Neuronal stem cell (in vitro differentiated cells): ENCODE results near the gene SFMBT1.
"Not testable (repeated sequence)": the region's sequence is repeated elsewhere in the genome, so short reads cannot be mapped to it uniquely, and the experiment has no call there.

Experiments used
- DNase-seq: peaks from one replicate; pipeline ENCODE4 v3.0.0-alpha.2; 2013; ENCODE audit warnings: low spot score
- H2AFZ ChIP-seq: one replicate; pipeline ENCODE4 v1.6.1; 2013; ENCODE audit warnings: mild to moderate bottlenecking, low read length, inconsistent platforms
- H2AK5ac ChIP-seq: 2 replicates; pipeline ENCODE4 v1.6.1; 2013; ENCODE audit warnings: low read depth, mild to moderate bottlenecking, inconsistent platforms, low read length, moderate library complexity, mixed read lengths
- H2BK120ac ChIP-seq: 2 replicates; pipeline ENCODE4 v1.6.1; 2013; ENCODE audit warnings: low read depth, mild to moderate bottlenecking, inconsistent platforms, low read length, moderate library complexity, mixed read lengths
- H2BK12ac ChIP-seq: one replicate; pipeline ENCODE4 v1.6.1; 2013; ENCODE audit warnings: low read length, inconsistent platforms
- H2BK15ac ChIP-seq: 2 replicates; pipeline ENCODE4 v1.6.1; 2013; ENCODE audit warnings: mild to moderate bottlenecking, low read length, inconsistent platforms, mixed read lengths
- H2BK5ac ChIP-seq: one replicate; pipeline ENCODE4 v1.6.1; 2013; ENCODE audit warnings: inconsistent platforms, mild to moderate bottlenecking, low read length, moderate library complexity
- H3K14ac ChIP-seq: one replicate; pipeline ENCODE4 v1.6.1; 2013; ENCODE audit warnings: low read length, inconsistent platforms
- H3K18ac ChIP-seq: 2 replicates; pipeline ENCODE4 v1.6.1; 2013; ENCODE audit warnings: low read length, inconsistent platforms
- H3K23ac ChIP-seq: 2 replicates; pipeline ENCODE4 v1.6.1; 2013; ENCODE audit warnings: low read depth, mild to moderate bottlenecking, mixed read lengths, low read length, inconsistent platforms; ENCODE audit not compliant: poor library complexity
- H3K27ac ChIP-seq: replicated peaks from 3 replicates; pipeline ENCODE4 v1.5.1; 2013; ENCODE audit warnings: low read length, inconsistent platforms
- H3K27me3 ChIP-seq, 3 experiments: 2 replicates each; pipeline ENCODE4 v1.6.1; 2013; ENCODE audit warnings: low read length in 3 of 3, mild to moderate bottlenecking in 2 of 3, inconsistent platforms in 1 of 3, low read depth in 1 of 3, mixed read lengths in 1 of 3, moderate library complexity in 1 of 3; ENCODE audit not compliant: control insufficient read depth in 3 of 3, insufficient read depth in 3 of 3
- H3K36me3 ChIP-seq, 2 donors: replicated peaks in 1 of 2; 2 replicates each; pipeline ENCODE4 v1.6.1; 2013; ENCODE audit warnings: low read length in 2 of 2; ENCODE audit not compliant: control insufficient read depth in 2 of 2, insufficient read depth in 2 of 2
- H3K4ac ChIP-seq: 2 replicates; pipeline ENCODE4 v1.6.1; 2013; ENCODE audit warnings: inconsistent platforms, mild to moderate bottlenecking, low read length, moderate library complexity
- H3K4me1 ChIP-seq, 2 donors: 1 replicate in 1 of 2; 2 replicates in 1 of 2; pipeline ENCODE4 v1.6.1; 2013; ENCODE audit warnings: low read length in 2 of 2, low read depth in 1 of 2; ENCODE audit not compliant: control insufficient read depth in 2 of 2, insufficient read depth in 1 of 2
- H3K4me2 ChIP-seq: one replicate; pipeline ENCODE4 v1.6.1; 2013; ENCODE audit warnings: mild to moderate bottlenecking, low read length, inconsistent platforms; ENCODE audit not compliant: insufficient read depth, poor library complexity, severe bottlenecking
- H3K4me3 ChIP-seq, 2 donors: 2 replicates each; pipeline ENCODE4 v1.5.1; 2013; ENCODE audit warnings: low read length in 2 of 2, mild to moderate bottlenecking in 2 of 2, inconsistent platforms in 1 of 2, moderate library complexity in 1 of 2
- H3K79me1 ChIP-seq: one replicate; pipeline ENCODE4 v1.6.1; 2013; ENCODE audit warnings: low read depth, mild to moderate bottlenecking, inconsistent platforms, low read length, moderate library complexity
- H3K9ac ChIP-seq: one replicate; pipeline ENCODE4 v1.6.1; 2013; ENCODE audit warnings: mild to moderate bottlenecking, low read depth, low read length, inconsistent platforms; ENCODE audit not compliant: poor library complexity
- H3K9me3 ChIP-seq, 2 donors: replicated peaks in 1 of 2; 2 replicates each; pipeline versions ENCODE3 to v1.6.1; 2013; ENCODE audit warnings: low read length in 2 of 2, mild to moderate bottlenecking in 2 of 2, inconsistent platforms in 1 of 2, low read depth in 1 of 2, mixed read lengths in 1 of 2, moderate library complexity in 1 of 2; ENCODE audit not compliant: control insufficient read depth in 2 of 2, insufficient read depth in 1 of 2
- H4K8ac ChIP-seq: one replicate; pipeline ENCODE4 v1.6.1; 2013; ENCODE audit warnings: low read depth, mild to moderate bottlenecking, inconsistent platforms, low read length, moderate library complexity
- H4K91ac ChIP-seq: one replicate; pipeline ENCODE4 v1.6.1; 2013; ENCODE audit warnings: low read length, low read depth, mild to moderate bottlenecking, inconsistent platforms; ENCODE audit not compliant: poor library complexity
- WGBS, 2 donors: extraction: QIAGEN DNeasy Blood & Tissue Kit; methylation state at CpG; one replicate each; pipeline ENCODE4 v1.1.7; 2013; ENCODE audit warnings: missing lambda C conversion rate in 2 of 2, mixed read lengths in 1 of 2; ENCODE audit not compliant: insufficient read length in 2 of 2, insufficient replicate concordance in 1 of 2; ENCODE audit errors: extremely low coverage in 2 of 2; 5-methylcytosine and 5-hydroxymethylcytosine counted together

Gene SFMBT1

DNA sequence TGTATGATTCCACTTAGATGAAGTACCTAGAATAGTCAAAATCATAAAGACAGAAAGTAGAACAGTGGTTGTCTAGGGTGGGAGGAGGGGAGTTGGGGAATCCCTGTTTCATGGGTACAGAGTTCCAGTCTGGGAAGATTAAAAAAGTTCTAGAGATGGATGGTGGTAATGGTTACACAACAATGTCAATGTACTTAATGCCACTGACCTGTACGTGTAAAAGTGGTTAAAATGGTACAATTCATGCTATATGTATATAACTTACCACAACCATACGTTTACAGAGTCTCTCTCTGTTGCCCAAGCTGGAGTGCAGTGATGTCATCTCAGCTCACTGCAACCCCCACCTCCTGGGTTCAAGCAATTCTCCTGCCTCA lies 6.5 kb downstream of the SFMBT1 start:
- H3K9ac ChIP-seq = no peak overlapping the region
- H3K18ac ChIP-seq = no peak overlapping the region
- H3K4me1 ChIP-seq = peaks cover 2 to 7% of the 10 kb centered on the region in 2 donors
- no peak overlapping the region for H3K27ac ChIP-seq
- H3K4me2 ChIP-seq = no peak overlapping the region
- no peaks in the 10 kb centered on the region for H3K27me3 ChIP-seq
- H3K4ac ChIP-seq = no peak overlapping the region
- no peak overlapping the region for H3K4me3 ChIP-seq
- no peak overlapping the region for H4K91ac ChIP-seq
- no peaks in the 10 kb centered on the region for H3K36me3 ChIP-seq
- no peak overlapping the region for H2BK15ac ChIP-seq
- no peak overlapping the region for H2BK120ac ChIP-seq
- no peak overlapping the region for H4K8ac ChIP-seq
- H2BK12ac ChIP-seq = no peak overlapping the region
- no peak for DNase-seq
- H3K14ac ChIP-seq = no peak overlapping the region
- no peak overlapping the region for H3K23ac ChIP-seq
- no peak overlapping the region for H2BK5ac ChIP-seq
- no peaks in the 10 kb centered on the region for H3K9me3 ChIP-seq
- no peak overlapping the region for H2AFZ ChIP-seq
- H3K79me1 ChIP-seq = peaks cover 3% of the 10 kb centered on the region
- WGBS, 2 donors = no CpG with 5 or more reads among the region's 2 CpGs
- H2AK5ac ChIP-seq = no peak overlapping the region

GRCh38 chr3:53038679-53039375 lies 7.0 kb downstream of the SFMBT1 start:
- Histone ChIP-seq H4K91ac (no peak overlapping the region), H3K4ac (no peak overlapping the region), H2BK12ac (no peak overlapping the region), H3K27ac (no peak overlapping the region), H3K4me1 (peaks cover 2 to 5% of the 10 kb centered on the region in 2 donors), H3K79me1 (peaks cover 3% of the 10 kb centered on the region), H3K9me3 (no peaks in the 10 kb centered on the region), H2AFZ (no peak overlapping the region), H2BK5ac (no peak overlapping the region), H3K23ac (no peak overlapping the region), H2BK15ac (no peak overlapping the region), H3K36me3 (no peaks in the 10 kb centered on the region), H3K27me3 (no peaks in the 10 kb centered on the region), H2AK5ac (no peak overlapping the region), H3K18ac (no peak overlapping the region), H3K9ac (no peak overlapping the region), H2BK120ac (no peak overlapping the region), H3K14ac (no peak overlapping the region), H3K4me2 (no peak overlapping the region), H4K8ac (no peak overlapping the region), H3K4me3 (no peak overlapping the region)
- no peak for DNase-seq
- WGBS, 2 donors = no CpG with 5 or more reads among the region's 5 CpGs

DNA sequence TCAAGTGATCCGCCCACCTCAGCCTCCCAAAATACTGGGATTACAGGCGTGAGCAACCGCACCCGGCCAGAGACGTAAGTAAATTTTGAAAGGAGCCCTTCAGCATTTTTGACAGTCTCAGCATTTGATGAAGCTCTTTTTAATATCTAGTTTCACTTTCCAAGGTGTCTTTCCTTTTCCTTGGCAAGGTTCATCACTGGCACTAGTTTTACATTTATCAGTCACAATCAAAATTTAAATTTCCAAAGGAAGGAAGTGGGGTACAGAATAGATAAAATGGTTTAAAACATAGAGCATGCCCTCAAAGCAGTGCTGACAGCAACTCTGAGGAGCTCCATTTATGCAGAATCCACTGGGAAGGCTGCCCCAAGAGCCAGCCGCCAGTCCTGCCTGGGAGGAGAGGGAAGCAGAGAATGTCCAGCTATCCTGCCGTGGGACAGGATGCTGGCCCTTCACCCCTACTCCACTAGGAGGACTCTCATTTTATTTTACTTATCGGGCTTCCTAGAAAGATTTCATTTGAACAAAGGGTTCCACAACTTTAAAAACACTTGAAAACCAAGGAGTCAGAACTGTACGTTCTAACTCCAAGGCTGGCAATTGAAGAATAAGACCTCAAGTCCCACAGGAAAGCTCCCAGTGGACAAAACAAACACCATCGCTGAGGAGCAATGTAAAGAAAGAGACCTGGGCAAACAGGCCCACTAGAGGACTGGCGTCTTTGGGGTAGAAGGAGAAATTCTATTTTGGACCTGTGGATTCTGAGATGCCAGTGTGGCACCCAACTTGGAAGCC lies 9.9 kb downstream of the SFMBT1 start:
- H3K4me1 ChIP-seq = peaks cover 3 to 6% of the 10 kb centered on the region in 2 donors
- H3K79me1 ChIP-seq = peaks cover 5% of the 10 kb centered on the region
- H3K4ac ChIP-seq = no peak overlapping the region
- no peak overlapping the region for H2BK120ac ChIP-seq
- no peaks in the 10 kb centered on the region for H3K27me3 ChIP-seq
- no peak overlapping the region for H3K4me3 ChIP-seq
- H3K23ac ChIP-seq = no peak overlapping the region
- no peak overlapping the region for H4K91ac ChIP-seq
- no peak overlapping the region for H2BK15ac ChIP-seq
- no peak overlapping the region for H3K4me2 ChIP-seq
- no peak overlapping the region for H2AFZ ChIP-seq
- no peak overlapping the region for H3K14ac ChIP-seq
- no peak overlapping the region for H2BK12ac ChIP-seq
- no peak overlapping the region for H3K9ac ChIP-seq
- no peak for DNase-seq
- no CpG with 5 or more reads among the region's 11 CpGs for WGBS, 2 donors
- H2BK5ac ChIP-seq = no peak overlapping the region
- H3K27ac ChIP-seq = no peak overlapping the region
- no peak overlapping the region for H3K18ac ChIP-seq
- no peak overlapping the region for H4K8ac ChIP-seq
- no peaks in the 10 kb centered on the region for H3K36me3 ChIP-seq
- no peak overlapping the region for H2AK5ac ChIP-seq
- H3K9me3 ChIP-seq = no peaks in the 10 kb centered on the region

DNA sequence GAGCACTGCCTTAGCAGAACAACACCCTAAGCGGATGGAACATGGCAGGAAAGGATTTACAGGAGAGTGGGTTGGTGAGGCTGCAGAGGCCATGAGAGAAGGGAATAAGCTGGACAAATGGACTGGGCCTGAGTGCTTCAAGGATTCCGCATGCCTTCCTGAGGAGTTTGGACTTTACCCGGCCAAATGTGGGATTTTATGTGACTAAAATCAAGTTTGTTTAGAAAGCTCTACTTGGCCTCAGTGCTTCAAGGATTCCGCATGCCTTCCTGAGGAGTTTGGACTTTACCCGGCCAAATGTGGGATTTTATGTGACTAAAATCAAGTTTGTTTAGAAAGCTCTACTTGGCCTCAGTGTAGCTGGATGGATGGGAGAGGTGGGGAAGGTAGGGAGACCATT lies 10.9 kb downstream of the SFMBT1 start:
- WGBS, 2 donors = no CpG with 5 or more reads among the region's 5 CpGs

More for the DNA sequence above, 10.9 kb downstream of the SFMBT1 start:
- not testable (repeated sequence) for H3K18ac ChIP-seq, H2BK120ac ChIP-seq, H3K4me3 ChIP-seq, H3K36me3 ChIP-seq, H3K27me3 ChIP-seq, H3K9me3 ChIP-seq, H3K14ac ChIP-seq, H2AK5ac ChIP-seq, H3K9ac ChIP-seq, H3K4ac ChIP-seq, DNase-seq, H4K91ac ChIP-seq, H2AFZ ChIP-seq, H3K27ac ChIP-seq, H2BK15ac ChIP-seq, H4K8ac ChIP-seq, H3K23ac ChIP-seq, H2BK12ac ChIP-seq, H3K4me1 ChIP-seq, H3K79me1 ChIP-seq, H3K4me2 ChIP-seq, H2BK5ac ChIP-seq
